ENCODE results near the gene THYN1.

THYN1 gene

GRCh38 chr11:134248910-134249480, 4.2 kb downstream of the THYN1 start:
- no peak for DNase-seq (ENCODE audit: low read depth, low spot score)

GRCh38 chr11:134246678-134247077, 6.5 kb downstream of the THYN1 start:
- DNase-seq (ENCODE audit: low read depth, low spot score) = no peak

GRCh38 chr11:134246100-134246499, 7.1 kb downstream of the THYN1 start:
- no peak for DNase-seq (ENCODE audit: low read depth, low spot score)

GRCh38 chr11:134245434-134245833, 7.7 kb downstream of the THYN1 start:
- DNase-seq (ENCODE audit: low read depth, low spot score) = no peak

- no peak for DNase-seq (ENCODE audit: low read depth, low spot score)
Measured at GRCh38 chr11:134244593-134244992, 8.6 kb downstream of the THYN1 start.

GRCh38 chr11:134243913-134244312, 9.2 kb downstream of the THYN1 start:
- no peak for DNase-seq (ENCODE audit: low read depth, low spot score)

- no peak for DNase-seq (ENCODE audit: low read depth, low spot score)
Measured at GRCh38 chr11:134242376-134242775, 10.8 kb downstream of the THYN1 start.

- no peak for DNase-seq (ENCODE audit: low read depth, low spot score)
Measured at GRCh38 chr11:134240592-134240991, 12.6 kb downstream of the THYN1 start.

GRCh38 chr11:134238956-134239355, 14.2 kb downstream of the THYN1 start:
- no peak for DNase-seq (ENCODE audit: low read depth, low spot score)

- DNase-seq (ENCODE audit: low read depth, low spot score) = no peak
Measured at GRCh38 chr11:134237557-134237922, 15.6 kb downstream of the THYN1 start.

GRCh38 chr11:134236834-134237556, 16.2 kb downstream of the THYN1 start:
- DNase-seq (ENCODE audit: low read depth, low spot score) = no peak

- no peak for DNase-seq (ENCODE audit: low read depth, low spot score)
Measured at GRCh38 chr11:134235399-134235798, 17.8 kb downstream of the THYN1 start.

GRCh38 chr11:134233729-134234179, 19.4 kb downstream of the THYN1 start:
- no peak for DNase-seq (ENCODE audit: low read depth, low spot score)

- DNase-seq (ENCODE audit: low read depth, low spot score) = no peak
Measured at GRCh38 chr11:134231958-134232659, 21.0 kb downstream of the THYN1 start.

GRCh38 chr11:134230339-134230738, 22.8 kb downstream of the THYN1 start:
- no peak for DNase-seq (ENCODE audit: low read depth, low spot score)

GRCh38 chr11:134229126-134229790, 23.9 kb downstream of the THYN1 start:
- DNase-seq (ENCODE audit: low read depth, low spot score) = no peak

GRCh38 chr11:134228625-134229024, 24.5 kb downstream of the THYN1 start:
- DNase-seq (ENCODE audit: low read depth, low spot score) = no peak

- no peak for DNase-seq (ENCODE audit: low read depth, low spot score)
Measured at GRCh38 chr11:134226806-134227325, 26.3 kb downstream of the THYN1 start.

- no peak for DNase-seq (ENCODE audit: low read depth, low spot score)
Measured at GRCh38 chr11:134224710-134225664, 28.2 kb downstream of the THYN1 start.

GRCh38 chr11:134223836-134224709, 29.1 kb downstream of the THYN1 start, which contains the start of the genes NCAPD3 and VPS26B:
Gene NCAPD3 (minus strand): TSS chr11:134223967. CDS start chr11:134223926, 41 bp downstream.
Gene VPS26B (plus strand): TSS chr11:134224671. CDS start chr11:134225123, 452 bp downstream.
- peak; percentile 90 for DNase-seq (ENCODE audit: low read depth, low spot score)

All from iPS DF 19.7 (cell line).